ENCODE data around the gene CEP57L1.
"Not testable (repeated sequence)": the region's sequence is repeated elsewhere in the genome, so short reads cannot be mapped to it uniquely, and the experiment has no call there.

The CEP57L1 gene

GRCh38 chr6:109082188-109082577 is 13.1 kb upstream of the CEP57L1 start:
- TF ChIP-seq CTCF (IDR thresholded peaks at IDR 0.05; ENCODE audit: low read depth, low read length), result no peak
- no peak for DNase-seq (ENCODE audit: extremely low read depth, low read depth)

- no peak for DNase-seq (ENCODE audit: extremely low read depth, low read depth)
- TF ChIP-seq CTCF (IDR thresholded peaks at IDR 0.05; ENCODE audit: low read depth, low read length), result no peak
These were observed 11.7 kb upstream of the CEP57L1 start for GRCh38 chr6:109083657-109084056.

GRCh38 chr6:109084146-109084545 is 11.2 kb upstream of the CEP57L1 start:
- DNase-seq (ENCODE audit: extremely low read depth, low read depth), result not testable (repeated sequence)

- DNase-seq (ENCODE audit: extremely low read depth, low read depth), result no peak
- no peak for TF ChIP-seq CTCF (IDR thresholded peaks at IDR 0.05; ENCODE audit: low read depth, low read length)
These were observed 7.5 kb upstream of the CEP57L1 start for GRCh38 chr6:109087661-109088264.

GRCh38 chr6:109088995-109089394 is 6.3 kb upstream of the CEP57L1 start:
- no peak for DNase-seq (ENCODE audit: extremely low read depth, low read depth)
- TF ChIP-seq CTCF (IDR thresholded peaks at IDR 0.05; ENCODE audit: low read depth, low read length), result no peak

GRCh38 chr6:109091314-109092024 is 3.8 kb upstream of the CEP57L1 start:
- no peak for TF ChIP-seq CTCF (IDR thresholded peaks at IDR 0.05; ENCODE audit: low read depth, low read length)
- DNase-seq (ENCODE audit: extremely low read depth, low read depth), result no peak

- TF ChIP-seq CTCF (IDR thresholded peaks at IDR 0.05; ENCODE audit: low read depth, low read length), result no peak
- DNase-seq (ENCODE audit: extremely low read depth, low read depth), result no peak
These were observed 3.2 kb upstream of the CEP57L1 start for GRCh38 chr6:109092074-109092473.
